Heart right ventricle (tissue), 16 donors: ENCODE measurements around the gene SOX18. TPM values are rescaled to one million over a fixed set of nuclear protein-coding genes. Genes with fewer than 3 reads are reported as not detected.
A peak's percentile ranks its signal among the peaks of the same experiment; 100 is the strongest.

Source experiments
- ATAC-seq, 8 donors: fragments of 200-7000 bp; cut with Tn5 transposase; one replicate each; pipeline ENCODE4 v1.9.1; 2020; ENCODE audit warnings: mild to moderate bottlenecking in 8 of 8, moderate library complexity in 8 of 8, moderate number of reproducible peaks in 1 of 8
- DNase-seq, 2 donors: peaks; one replicate each; pipeline ENCODE4 v3.0.0-alpha.2; 2020
- H3K27ac ChIP-seq, 10 donors: fragments of 200-600 bp; sonication (generic) in 2 of 10; one replicate each; pipeline versions ENCODE4 v1.5.0 to v1.8.0; 2020 to 2022; ENCODE audit warnings: mild to moderate bottlenecking in 3 of 10
- H3K27me3 ChIP-seq, 7 donors: fragments of 200-600 bp; one replicate each; pipeline ENCODE4 v1.8.0; 2021 to 2022; ENCODE audit warnings: mild to moderate bottlenecking in 2 of 7
- H3K36me3 ChIP-seq, 9 donors: fragments of 200-600 bp; sonication (generic) in 1 of 9; one replicate each; pipeline versions ENCODE4 v1.5.0 to v1.8.0; 2020 to 2022; ENCODE audit warnings: mild to moderate bottlenecking in 2 of 9
- H3K4me1 ChIP-seq, 9 donors: fragments of 200-600 bp; sonication (generic) in 1 of 9; one replicate each; pipeline versions ENCODE4 v1.5.0 to v1.8.0; 2020 to 2022; ENCODE audit warnings: mild to moderate bottlenecking in 4 of 9
- H3K4me3 ChIP-seq, 10 donors: fragments of 200-600 bp; sonication (generic) in 2 of 10; one replicate each; pipeline versions ENCODE4 v1.5.0 to v1.8.0; 2020 to 2022; ENCODE audit warnings: mild to moderate bottlenecking in 7 of 10, moderate library complexity in 2 of 10
- H3K9me3 ChIP-seq, 11 donors: fragments of 200-600 bp in 10 of 11; sonication (generic) in 2 of 11; one replicate each; pipeline versions ENCODE4 v1.5.0 to v1.8.0; 2013 to 2022; ENCODE audit warnings: mild to moderate bottlenecking in 2 of 11, control low read depth in 1 of 11, moderate library complexity in 1 of 11
- WGBS, 2 donors: extraction: QIAGEN DNeasy Blood & Tissue Kit; methylation state at CpG; one replicate each; pipeline ENCODE4 v1.1.7; 2013; ENCODE audit warnings: inconsistent platforms in 1 of 2; 5-methylcytosine and 5-hydroxymethylcytosine counted together
- intact Hi-C, 10 donors: fragments of 100-400 bp; cut with DNase I; formaldehyde crosslinking; loops; one replicate each; pipeline versions ENCODE4 v1.11.1 to v1.14.2; 2022
- polyA plus RNA-seq, 2 donors: library from polyadenylated mRNA; stranded (reverse); fragments of 200-250 nt; gene quantifications; one replicate each; pipeline ENCODE4 v1.2.3, GENCODE V29; 2013
- total RNA-seq, 10 donors: library from RNA; stranded (reverse); fragmentation: NEBNext Ultra II Directional in 3 of 10; extraction: Animal tissue kit (Norgen Biotek cat#: 25700) in 3 of 10; gene quantifications; one replicate each; pipeline versions ENCODE4 v1.2.1 to v1.2.4, GENCODE V29; 2021 to 2023
- TF ChIP-seq, protein P1 (sequence below), 9 donors: fragments of 200-600 bp; sonication (generic) in 2 of 9; IDR thresholded peaks; one replicate each; pipeline versions ENCODE4 v1.5.0 to v1.8.0; 2021 to 2022; ENCODE audit warnings: antibody characterized with exemption in 9 of 9, mild to moderate bottlenecking in 5 of 9, moderate library complexity in 1 of 9
- donor health status: Arrhythmogenic right ventricular cardiomyopathy.
- donor health status: ischemic (EF 13 %, LVEDD 7.1; RV severe dilation, severe dysfunction).
- donor health status: healthy with polysubstance abuse.
- donor health status: DM: no; HTN: yes; CAD: no.
- donor health status: DM: no; HTN: no; CAD: no.
- donor health status: ischemic (EF 25% LVEDD 6.9; RV normal size, moderate dysfunction).
- donor health status: ischemic (EF 25% LVEDD 5.7; RV mildly dilated, moderate dysfunction).
- donor health status: healthy.
- donor health status: DM: yes; HTN: yes; CAD: no.
- donor health status: Ischemic cardiomyopathy.
- donor health status: ischemic (EF 35%, LVEDD 5.7; RV mildly dilated, moderate dysfunction).
- donor health status: nonischemic (EF 11% LVEDD 7.7; RV severe dilation, severe dysfunction).
- donor health status: DM: yes; HTN: yes; CAD: no.
- donor health status: PGD.
- donor health status: ischemic (EF 29% LVEDD 5.4; RV normal size, mild dysfunction).
- donor health status: nonischemic (EF 23%, LVEDD 6.1; RV moderate dilation, normal function).

The SOX18 gene
- total and polyA plus RNA-seq, 12 donors = 23.5 to 129 (median 51.9) TPM

GRCh38 chr20:64063389-64064144 is 14.1 kb upstream of the SOX18 start:
- Histone ChIP-seq H3K27me3 (no peaks in the 10 kb centered on the region), H3K27ac (peak overlapping the region; percentile 33 to 92 (median 88)), H3K9me3 (no peaks in the 10 kb centered on the region), H3K4me3 (peak overlapping the region; percentile 77 to 100 (median 93)), H3K36me3 (peaks cover 0 to 2% (median 0%) of the 10 kb centered on the region in 9 donors), H3K4me1 (peaks cover 5 to 46% (median 25%) of the 10 kb centered on the region in 9 donors)
- WGBS, 2 donors = 1 to 2% methylated on average over 47 to 51 of the region's 51 CpGs
- TF ChIP-seq, protein P1, sequence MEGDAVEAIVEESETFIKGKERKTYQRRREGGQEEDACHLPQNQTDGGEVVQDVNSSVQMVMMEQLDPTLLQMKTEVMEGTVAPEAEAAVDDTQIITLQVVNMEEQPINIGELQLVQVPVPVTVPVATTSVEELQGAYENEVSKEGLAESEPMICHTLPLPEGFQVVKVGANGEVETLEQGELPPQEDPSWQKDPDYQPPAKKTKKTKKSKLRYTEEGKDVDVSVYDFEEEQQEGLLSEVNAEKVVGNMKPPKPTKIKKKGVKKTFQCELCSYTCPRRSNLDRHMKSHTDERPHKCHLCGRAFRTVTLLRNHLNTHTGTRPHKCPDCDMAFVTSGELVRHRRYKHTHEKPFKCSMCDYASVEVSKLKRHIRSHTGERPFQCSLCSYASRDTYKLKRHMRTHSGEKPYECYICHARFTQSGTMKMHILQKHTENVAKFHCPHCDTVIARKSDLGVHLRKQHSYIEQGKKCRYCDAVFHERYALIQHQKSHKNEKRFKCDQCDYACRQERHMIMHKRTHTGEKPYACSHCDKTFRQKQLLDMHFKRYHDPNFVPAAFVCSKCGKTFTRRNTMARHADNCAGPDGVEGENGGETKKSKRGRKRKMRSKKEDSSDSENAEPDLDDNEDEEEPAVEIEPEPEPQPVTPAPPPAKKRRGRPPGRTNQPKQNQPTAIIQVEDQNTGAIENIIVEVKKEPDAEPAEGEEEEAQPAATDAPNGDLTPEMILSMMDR (IDR thresholded peaks at IDR 0.05) = no peak
- intact Hi-C loops = loop anchor here in 2 of 10 donors (2.0 kb wide), 1 partner anchor 83 kb away; the partner anchor contains the start of gene PRPF6 (in 2 of the 2)
- DNase-seq (peak in 1 of 2 donors; percentile 59), ATAC-seq (peak; percentile 1 to 30 (median 19))

DNA sequence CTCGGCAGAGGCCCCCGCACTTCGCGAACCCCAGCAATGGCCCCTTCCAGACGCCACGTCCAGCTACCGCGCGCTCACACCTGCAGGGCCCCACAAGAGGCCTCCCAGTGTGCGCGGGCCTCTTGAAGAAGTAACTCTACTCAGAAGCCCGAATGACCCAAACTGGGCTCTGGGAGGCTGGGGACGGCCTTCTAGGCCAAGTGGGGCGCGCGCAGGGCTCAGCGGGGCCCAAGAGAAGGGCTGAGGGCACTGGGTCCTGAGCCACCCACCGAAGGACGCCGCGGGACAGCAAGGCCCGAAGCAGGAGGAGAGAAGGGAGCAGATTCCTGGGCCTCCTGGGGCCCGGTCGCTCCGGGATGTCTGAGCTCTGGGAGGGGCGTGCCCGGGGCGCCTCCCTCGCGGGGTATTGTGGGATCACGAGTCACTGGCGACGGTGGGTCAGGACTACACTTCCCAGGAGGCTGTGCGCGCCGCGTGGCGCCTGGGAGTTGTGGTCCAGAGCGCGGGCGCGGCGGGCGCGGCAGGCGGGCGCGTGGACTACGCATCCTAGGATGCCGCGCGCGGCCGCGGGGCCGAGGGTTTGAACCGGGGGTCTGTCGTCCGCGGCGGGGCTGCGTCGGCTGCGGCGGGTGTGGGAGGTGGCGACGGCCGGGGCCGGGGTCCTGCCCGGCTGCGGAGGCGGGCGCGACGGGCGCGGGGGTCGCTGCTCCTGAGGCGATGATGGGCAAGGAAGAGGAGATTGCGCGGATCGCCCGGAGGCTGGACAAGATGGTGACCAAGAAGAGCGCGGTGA is 13.4 kb upstream of the SOX18 start, which contains the start of gene TCEA2:
Gene TCEA2, plus strand, starts transcription at position 603 of the 793 bp plus-strand sequence. Its CDS starts 115 bp downstream, at position 718.
- Histone ChIP-seq H3K4me1 (peaks cover 5 to 51% (median 30%) of the 10 kb centered on the region in 9 donors), H3K27me3 (peaks cover 0 to under 1% (median 0%) of the 10 kb centered on the region in 7 donors), H3K27ac (peak within 1 kb of the TSS; percentile 44 to 92 (median 88)), H3K36me3 (no peaks in the 10 kb centered on the region), H3K9me3 (no peaks in the 10 kb centered on the region), H3K4me3 (peak within 1 kb of the TSS; percentile 77 to 100 (median 93))
- peak; percentile 91 to 97 (median 96) for ATAC-seq
- TF ChIP-seq, protein P1 (IDR thresholded peaks at IDR 0.05) = no peak
- intact Hi-C loops = loop anchor here in 2 of 10 donors (2.0 kb wide), 1 partner anchor 82 kb away; the partner anchor contains the start of gene PRPF6 (in 2 of the 2)
- WGBS, 2 donors = 4 to 7% methylated on average over 75 to 85 of the region's 85 CpGs
- DNase-seq = peak; percentile 97 to 98

GRCh38 chr20:64062276-64062595 is 12.8 kb upstream of the SOX18 start:
- Histone ChIP-seq H3K27me3 (peaks cover 0 to 6% (median 0%) of the 10 kb centered on the region in 7 donors), H3K36me3 (no peaks in the 10 kb centered on the region), H3K4me1 (peaks cover 5 to 53% (median 35%) of the 10 kb centered on the region in 9 donors), H3K4me3 (peak overlapping the region in 9 of 10 donors; percentile 77 to 100 (median 94)), H3K9me3 (no peaks in the 10 kb centered on the region), H3K27ac (peak overlapping the region in 9 of 10 donors; percentile 65 to 92 (median 89))
- WGBS, 2 donors = 55 to 60% methylated on average over 5 of the region's 5 CpGs
- TF ChIP-seq, protein P1 (IDR thresholded peaks at IDR 0.05) = no peak
- DNase-seq = no peak
- peak in 1 of 8 donors; percentile 5 for ATAC-seq
- intact Hi-C loops = loop anchor here in 2 of 10 donors (2.0 kb wide), 1 partner anchor 81 kb away; the partner anchor contains the start of gene PRPF6 (in 2 of the 2)

GRCh38 chr20:64058536-64058935 is 9.1 kb upstream of the SOX18 start:
- 86 to 93% methylated on average over 12 of the region's 12 CpGs for WGBS, 2 donors

More at GRCh38 chr20:64058536-64058935, 9.1 kb upstream of the SOX18 start:
- no peaks in the 10 kb centered on the region for H3K36me3 ChIP-seq
- no peaks in the 10 kb centered on the region for H3K9me3 ChIP-seq
- H3K4me1 ChIP-seq = peaks cover 2 to 59% (median 44%) of the 10 kb centered on the region in 9 donors
- ATAC-seq = no peak
- peak overlapping the region in 3 of 10 donors; percentile 48 to 93 (median 90) for H3K27ac ChIP-seq
- H3K4me3 ChIP-seq = no peak overlapping the region
- H3K27me3 ChIP-seq = peaks cover 0 to 38% (median 18%) of the 10 kb centered on the region in 7 donors
- intact Hi-C loops = loop anchor here in 3 of 10 donors (2.0 to 10.0 kb wide), 3 partner anchors 76 to 424 kb away; partner anchors contain the start of gene PRPF6 (in 2 of the 3)
- DNase-seq = no peak
- TF ChIP-seq, protein P1 (IDR thresholded peaks at IDR 0.05) = no peak
